Middle frontal gyrus (tissue), 1 donor: Measurements from ENCODE around the gene FLNB.

ENCODE experiments used
- DNase-seq: peaks from one replicate; pipeline ENCODE4 v3.0.0-alpha.2; 2015; ENCODE audit warnings: low spot score; ENCODE audit errors: extremely low spot score

Gene FLNB

DNA sequence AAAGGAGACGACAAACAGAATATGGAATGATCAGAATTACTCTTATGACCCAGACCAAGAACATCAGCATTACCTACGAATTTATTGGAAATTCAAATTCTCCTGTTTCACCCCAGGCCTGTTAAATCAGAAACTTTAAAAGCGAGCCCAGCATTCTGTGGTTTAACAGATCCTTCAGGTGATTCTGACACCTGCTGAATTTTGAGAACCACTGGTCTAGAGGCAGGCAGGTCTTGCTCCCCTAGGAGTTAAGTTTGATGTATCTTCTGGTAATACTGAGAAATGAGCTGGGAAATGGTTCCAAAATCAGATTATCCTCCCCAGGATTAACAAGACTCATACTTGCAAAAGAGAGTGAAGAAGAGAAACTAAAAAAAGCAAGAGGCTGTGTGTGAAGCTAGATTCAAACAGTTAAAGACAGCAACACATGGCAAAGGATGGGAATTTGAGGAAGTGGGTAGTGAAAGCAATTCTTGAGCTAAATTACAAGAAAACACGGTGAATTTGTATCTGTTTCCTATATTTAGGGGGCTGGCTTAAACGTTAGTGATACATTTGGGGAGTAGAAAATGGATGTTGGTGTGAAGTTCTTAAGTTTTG lies 66.0 kb downstream of the FLNB start:
- no peak for DNase-seq

DNA sequence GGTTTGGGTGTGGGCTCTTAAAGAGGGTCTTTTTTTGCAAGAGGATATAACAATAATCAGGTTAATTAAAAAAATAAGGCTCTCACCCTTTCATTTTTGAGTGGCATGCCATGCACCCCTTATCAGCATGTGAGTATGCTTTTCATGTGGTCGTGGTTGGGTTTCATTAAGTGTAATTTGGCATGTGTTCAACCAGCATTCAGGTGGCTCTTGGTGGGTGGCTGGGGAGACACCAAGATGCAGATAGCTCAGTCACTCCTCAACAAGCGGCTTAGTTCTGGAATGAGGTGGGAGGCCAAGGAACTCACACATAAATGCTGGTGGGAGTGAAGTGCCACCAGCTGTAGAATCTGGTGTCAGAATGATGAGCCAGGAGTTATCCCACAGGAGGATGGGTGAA lies 66.8 kb downstream of the FLNB start:
- no peak for DNase-seq

DNA sequence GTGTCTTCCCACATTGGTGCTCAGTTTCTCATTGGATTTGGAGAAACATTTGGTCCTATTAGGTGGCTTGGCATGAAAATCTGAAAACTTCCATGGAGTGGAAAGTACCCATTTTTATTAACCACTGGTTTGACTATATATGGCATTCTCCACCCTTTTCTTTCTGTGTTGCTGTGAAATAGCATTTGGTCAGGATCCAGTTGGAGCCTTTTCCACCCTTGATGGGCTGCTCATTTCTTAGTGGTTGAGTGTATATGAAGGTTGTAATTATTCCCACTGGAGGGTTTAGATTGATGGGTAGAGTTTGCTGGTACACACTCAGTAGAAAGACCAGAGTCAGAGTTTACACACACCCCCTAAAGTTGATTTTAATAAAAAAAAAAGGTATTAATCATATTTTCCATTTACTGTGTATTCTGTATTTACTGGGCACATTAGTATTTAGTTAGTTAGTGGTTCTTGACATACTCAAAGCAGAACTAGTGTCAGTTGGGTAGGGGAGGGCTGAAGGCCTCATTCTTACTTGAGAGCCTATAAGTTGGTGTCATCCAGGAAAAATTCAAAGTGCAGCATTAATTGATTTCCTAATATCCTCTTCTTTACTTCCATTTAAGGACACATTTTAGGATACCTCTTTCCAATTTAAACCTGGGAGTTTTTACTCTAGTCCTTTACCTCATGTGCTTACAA lies 69.5 kb downstream of the FLNB start:
- DNase-seq, result no peak

DNA sequence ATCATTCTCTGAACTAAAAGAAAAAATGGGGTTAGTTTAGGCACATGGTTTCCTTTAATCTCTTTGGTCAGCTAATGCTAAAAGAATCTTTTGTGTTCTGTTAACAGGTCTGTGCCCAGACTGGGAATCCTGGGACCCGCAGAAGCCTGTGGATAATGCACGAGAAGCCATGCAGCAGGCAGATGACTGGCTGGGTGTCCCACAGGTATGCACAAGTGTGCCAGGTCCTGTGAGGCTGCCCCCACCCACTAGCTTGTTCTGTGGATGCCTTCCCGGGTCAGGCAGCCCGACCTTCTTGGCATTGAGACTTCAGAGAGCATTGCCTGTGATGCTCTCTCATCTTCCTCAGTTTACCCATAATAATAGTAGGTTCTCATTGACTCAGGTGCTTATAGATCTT lies 70.4 kb downstream of the FLNB start:
- no peak for DNase-seq

DNA sequence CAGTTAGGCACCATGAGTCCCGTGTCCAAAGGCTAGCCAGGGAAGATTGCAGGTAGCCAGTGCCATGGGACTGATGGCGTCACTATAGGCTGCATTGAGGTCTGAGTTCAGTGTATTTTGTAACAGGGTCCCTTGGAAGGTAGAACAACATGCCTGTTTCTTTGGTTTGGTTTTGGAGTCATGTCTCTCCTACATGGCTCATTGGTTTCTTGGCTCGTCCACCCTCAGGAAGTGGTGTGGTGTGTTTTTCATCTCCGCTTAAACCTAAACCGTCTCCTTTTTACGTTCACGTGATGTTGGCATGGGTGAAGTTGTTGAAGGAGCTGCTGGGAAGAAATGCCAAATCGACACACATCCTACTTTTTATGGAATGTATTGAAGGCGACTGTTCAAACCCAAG lies 71.6 kb downstream of the FLNB start:
- no peak for DNase-seq

DNA sequence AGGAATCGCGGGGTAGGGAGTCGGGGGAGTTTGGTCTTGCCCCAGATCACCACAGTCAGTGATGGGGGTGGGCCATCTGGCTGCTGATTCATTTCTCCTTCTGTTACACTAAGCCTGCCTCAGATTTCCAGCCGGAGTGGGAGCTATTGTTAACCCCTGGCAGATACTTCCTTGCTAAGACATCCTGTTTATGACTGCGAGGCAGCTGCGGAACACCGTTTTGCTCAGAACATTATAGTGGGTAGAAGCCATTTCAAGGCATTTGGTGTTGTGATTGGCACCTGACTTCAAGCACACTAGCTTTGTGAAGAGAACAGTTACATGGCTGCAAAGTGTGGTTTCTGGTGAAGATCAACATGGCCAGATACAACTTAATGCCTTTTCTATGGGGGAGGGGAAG lies 73.8 kb downstream of the FLNB start:
- DNase-seq, result no peak

DNA sequence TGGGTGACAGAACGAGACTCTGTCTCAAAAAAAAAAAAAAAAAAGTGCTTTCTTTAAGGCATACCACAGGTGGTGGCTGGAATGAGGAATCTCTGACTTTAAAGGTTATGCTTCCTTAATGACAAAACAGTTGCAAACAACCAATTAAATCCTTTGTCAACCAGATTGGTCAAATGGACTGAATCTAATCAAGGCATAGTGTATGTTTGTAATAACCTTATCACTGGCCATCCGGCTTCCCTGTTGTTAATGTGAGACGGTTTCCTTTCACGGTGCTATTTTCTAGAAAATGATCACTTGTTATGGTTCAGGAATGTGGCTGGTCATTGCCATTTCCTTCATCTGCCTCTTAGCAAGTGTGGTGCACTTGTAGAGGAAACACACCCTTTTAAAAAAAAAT lies 75.9 kb downstream of the FLNB start:
- no peak for DNase-seq

DNA sequence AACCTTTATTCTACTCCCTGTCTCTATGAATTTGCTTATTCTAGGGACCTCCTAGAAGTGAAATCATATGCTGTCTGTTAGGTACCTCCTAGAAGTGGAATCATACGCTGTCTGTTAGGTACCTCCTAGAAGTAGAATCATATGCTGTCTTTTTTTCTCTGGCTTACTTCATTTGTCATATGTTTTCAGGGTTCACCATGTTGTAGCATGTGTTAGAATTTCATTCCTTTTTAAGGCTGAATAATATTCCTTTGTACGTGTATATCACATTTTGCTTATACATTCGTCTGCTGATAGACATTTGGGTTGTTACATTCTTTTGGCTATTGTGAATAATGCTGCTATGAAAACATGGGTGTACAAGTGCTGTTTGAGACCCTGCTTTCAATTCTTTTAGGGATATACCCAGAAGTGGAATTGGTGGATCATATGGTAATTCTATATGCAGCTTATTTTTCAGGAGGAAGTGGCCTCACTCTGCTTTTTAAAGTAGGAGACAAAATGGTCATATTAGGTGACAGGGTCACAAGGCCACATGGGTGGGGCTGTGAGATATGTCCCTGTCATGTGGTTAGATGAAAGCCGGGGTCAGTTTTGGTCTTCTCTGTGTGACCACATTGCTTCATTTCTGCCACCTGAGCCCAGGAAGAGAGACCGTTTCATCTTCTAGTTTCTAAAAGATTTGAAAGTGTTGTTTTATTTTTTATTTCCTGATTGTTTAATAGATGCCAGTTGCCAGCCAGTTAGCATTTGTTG lies 76.7 kb downstream of the FLNB start:
- no peak for DNase-seq

DNA sequence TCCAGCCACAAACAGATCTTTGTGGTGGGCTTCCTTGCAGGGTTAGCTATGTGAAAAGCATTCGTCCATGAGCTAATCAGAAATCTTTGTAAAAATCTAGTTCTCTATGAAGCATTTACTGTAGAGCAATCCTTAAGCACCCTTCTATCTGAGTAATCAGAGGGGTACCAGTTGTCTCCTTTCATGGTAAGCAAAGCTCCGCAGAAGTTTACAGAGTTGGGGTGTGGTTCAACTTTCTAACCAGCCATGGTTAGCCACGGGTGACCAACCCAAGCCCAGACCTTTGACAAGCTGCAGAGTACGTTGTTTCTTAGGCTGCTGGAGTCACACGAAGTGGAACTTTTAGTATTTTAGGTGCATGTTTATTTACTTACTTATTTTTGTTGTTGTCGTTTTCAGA lies 77.4 kb downstream of the FLNB start:
- DNase-seq, result no peak

DNA sequence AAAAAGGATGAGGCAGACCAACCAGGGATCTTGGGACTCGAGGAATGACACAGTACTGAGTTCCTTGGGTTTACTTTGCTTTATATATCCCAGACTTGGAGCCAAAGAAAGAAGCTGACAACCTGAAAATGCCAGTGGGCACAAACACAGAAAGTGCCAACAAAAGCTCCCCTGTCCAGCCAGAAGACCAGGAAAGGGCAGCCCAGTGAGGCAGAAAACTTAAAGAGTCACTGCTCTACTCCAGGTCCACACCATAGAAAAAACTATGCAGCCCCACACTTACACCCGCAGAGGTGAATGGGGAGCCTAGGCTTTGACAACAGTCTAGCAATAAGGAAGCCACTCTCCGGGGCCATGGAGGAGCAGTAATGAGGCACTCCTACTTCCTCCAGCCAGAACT lies 80.3 kb downstream of the FLNB start:
- no peak for DNase-seq

DNA sequence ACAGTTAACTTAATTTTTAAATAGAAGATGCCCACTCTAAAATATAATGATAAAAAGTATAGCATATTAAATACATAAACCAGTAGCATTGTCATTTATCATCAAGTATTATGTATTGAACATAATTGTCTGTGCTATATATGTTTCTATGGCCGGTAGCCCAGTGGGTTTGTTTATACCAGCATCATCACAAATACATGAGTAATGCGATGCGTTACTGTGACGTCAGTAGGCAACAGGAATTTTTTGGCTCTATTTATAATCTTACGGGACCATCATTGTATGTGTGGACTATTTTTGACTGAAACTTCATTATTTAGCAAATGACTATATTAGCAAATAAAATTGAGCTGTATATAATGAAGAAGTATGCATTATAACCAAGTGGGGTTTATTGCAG lies 82.1 kb downstream of the FLNB start:
- no peak for DNase-seq

DNA sequence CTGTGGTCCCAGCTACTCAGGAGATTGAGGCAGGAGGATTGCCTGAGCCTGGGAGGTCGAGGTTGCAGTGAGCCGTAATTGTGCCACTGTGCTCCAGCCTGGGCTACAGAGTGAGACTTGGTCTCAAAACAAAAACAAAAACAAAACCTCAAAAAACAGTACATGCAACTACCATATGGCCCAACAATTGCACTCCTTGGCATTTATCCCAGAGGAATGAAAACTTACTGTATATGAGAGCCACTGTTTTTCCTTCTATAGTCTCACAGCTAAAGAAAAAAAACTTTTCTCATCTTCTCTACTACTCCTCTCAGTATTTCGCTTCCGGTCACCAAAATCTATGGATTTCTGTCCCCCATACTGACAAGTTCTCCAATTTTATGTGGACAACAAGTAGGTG lies 84.3 kb downstream of the FLNB start:
- no peak for DNase-seq

DNA sequence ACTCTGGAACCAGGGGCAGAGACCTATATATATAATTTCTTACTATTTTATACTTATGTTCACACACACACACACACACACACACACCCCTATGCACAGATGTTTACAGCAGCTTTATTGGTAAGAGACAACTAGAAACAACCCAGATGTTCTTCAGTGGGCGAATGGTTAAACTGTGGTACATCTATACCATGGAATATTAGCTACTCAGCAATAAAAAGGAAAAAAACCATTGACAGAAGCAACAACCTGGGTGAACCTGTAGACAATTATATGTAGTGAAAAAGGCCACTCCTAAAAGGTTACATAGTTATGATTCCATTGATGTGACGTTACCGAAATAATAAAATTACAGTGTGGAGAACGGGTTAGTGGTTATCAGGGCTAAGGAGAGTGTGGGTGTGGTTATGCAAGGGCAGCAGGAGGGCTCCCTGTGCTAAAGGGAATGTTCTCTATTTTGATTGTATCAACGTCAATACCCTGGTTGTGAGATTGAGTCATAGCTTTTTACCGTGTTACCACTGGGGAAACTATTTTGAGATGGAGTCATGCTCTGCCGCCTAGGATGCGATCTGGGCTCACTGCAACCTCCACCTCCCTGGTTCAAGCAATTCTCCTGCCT lies 85.5 kb downstream of the FLNB start:
- no peak for DNase-seq

DNA sequence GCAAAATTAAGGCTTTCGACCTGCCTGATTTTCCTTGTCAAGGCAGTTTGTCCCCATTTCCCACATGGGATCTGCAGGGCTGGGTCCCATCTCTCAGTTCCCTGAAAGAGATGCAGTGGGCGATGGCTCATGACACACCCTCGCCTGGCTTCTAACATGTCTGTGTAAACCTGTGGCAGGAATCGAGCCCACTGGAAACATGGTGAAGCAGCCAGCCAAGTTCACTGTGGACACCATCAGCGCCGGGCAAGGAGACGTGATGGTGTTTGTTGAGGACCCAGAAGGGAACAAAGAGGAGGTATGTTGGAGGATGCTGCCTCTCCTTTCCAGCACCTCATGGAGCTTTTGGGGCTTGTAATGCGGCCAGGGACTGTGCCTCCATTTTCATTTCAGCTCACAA lies 86.4 kb downstream of the FLNB start:
- no peak for DNase-seq

DNA sequence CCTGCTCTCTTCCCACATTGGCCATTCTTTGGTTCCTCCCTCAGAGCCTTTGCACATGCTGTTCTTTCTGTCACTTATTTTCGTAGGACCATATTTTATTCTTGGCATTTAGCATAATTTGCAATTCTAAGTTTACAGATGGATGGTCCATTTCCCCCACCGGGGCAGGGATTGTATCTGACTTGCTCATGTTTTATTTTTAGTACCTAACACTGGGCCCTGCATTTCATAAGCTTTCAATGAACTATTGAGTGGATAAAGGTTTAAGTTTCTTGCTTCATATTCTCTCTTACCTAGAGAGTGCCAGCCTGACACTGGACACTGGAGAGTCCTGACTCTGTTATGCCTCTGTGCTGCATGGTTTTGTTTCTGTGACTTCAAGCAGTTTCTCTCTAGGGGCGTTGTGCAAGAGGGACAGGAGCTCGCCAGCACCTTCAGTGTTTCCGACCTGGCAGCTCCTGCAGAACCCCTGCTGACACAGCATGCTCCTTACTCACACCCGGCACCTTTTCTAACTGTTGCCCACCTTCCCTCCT lies 87.4 kb downstream of the FLNB start:
- DNase-seq, result no peak

DNA sequence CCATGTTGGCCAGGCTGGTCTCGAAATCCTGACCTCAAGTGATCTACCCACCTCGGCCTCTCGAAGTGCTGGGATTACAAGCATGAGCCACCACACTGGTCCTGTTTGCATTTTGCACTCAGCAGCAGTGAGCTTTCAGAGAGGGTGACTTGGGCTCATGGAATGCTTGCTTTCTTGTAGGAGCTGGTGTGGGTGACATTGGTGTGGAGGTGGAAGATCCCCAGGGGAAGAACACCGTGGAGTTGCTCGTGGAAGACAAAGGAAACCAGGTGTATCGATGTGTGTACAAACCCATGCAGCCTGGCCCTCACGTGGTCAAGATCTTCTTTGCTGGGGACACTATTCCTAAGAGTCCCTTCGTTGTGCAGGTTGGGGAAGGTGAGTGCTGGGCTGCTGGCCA lies 90.3 kb downstream of the FLNB start:
- DNase-seq, result no peak

DNA sequence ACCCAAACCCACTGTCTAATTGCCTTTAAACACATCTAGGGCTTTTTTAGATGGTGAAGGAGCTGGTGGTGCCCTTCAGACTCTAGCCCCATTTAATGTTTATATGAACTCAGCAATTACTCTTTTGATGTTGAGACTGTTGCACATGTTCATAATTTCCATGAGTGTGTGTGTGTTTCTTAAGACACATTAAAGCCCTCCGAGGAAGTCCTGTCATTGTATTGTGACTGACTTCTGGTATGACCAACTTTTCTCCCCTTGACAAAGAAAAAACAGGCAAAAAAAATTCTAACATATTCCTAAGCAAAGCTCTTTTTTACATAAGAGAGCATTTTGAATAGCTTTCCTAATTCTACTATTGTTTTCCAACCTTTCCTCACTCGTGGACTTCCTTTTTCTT lies 91.6 kb downstream of the FLNB start:
- no peak for DNase-seq

DNA sequence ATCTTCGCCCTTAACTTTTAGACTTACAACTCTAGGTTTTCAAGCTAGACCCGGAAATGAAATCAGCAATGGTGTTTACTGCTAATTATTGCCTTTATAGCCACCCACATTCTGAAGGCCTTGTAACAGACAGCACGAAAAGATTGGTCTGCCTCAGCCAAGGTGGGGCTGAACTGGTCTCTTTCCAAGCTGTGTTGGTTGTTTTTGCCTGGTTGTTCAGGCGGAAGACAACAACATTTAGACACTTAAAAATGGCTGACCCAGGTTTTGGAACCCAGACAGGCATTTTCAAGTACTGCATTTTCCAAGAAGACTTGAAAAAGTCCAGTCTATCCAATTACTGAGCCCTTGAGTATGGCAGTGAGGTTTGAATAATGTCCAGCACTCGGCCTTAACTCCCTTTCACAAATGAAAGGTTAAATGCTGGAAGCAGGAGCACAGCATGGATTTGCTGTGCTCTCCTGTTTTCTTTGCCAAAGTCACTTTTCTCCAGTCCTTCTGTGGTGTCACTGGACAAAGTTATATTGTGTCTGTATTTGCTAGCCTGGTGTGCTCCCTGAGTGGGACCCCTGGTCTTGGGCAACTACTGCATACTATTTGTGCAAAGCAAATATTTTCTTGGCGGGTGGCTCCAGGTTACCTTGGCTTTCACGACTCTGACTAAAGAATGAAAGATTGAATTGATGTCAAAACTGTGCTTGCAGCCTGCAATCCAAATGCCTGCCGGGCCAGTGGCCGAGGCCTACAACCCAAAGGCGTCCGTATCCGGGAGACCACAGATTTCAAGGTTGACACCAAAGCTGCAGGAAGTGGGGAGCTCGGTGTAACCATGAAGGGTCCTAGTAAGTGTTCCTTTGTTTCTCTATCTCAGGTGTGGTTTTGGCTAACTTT lies 93.5 kb downstream of the FLNB start:
- no peak for DNase-seq

DNA sequence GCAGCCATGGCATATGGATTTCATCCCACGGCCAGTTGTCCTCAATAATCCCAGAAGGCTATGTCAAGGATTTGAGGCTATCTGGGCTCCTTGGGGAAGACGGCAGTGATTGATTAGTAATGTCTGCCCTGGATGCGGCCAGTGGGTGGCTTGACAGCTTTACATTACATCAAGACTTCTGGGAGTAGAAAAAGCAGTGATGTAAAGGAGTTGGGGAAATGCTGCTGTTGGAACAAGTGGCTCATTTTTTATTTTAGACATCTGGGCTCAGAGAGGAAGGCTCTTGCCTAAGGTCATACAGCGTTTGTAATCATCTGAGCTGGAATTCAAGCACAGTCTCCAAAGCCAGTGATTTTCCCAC lies 94.1 kb downstream of the FLNB start:
- no peak for DNase-seq

DNA sequence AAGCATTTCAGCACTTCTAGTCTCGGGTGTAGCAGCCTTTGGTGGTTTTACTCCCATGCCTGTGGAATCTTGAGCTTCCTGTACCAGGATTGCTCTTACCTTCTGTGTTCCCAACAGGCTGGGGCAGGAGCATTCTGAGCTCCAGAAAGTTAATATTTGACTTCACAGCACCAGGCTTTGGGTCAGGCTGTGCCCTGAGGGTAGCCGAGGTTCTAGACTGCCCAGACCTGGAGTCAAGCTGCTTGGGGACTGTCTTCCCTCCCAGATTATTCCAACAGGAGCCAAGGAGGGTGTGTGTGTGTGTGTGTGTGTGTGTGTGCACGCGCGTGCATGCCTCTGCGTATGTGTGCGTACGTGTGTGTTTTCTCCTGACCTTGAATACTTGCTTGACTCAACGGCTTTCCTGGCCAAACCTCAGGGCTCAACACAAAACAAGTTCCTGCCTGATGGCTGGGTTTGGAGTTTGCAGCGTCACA lies 94.8 kb downstream of the FLNB start:
- no peak for DNase-seq

DNA sequence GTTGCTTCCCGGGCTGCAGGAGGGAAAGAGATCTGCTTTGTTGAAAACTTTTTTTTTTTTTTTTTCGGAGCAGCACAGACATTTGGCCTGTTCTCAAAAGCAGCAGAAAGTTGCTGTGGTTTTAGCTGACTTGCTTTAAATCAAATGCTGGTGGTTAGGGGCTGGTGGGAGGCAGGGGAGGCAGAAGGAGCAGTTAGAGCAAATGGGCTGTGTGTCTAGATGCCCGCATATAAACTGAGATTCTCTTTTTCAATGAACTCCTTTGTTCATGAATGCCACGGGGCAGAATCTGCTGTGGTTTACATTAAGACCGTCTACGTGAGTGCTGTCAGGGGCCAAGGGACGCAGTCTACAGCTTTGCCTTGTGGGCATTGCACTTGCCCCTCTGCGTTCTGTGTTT lies 95.9 kb downstream of the FLNB start:
- no peak for DNase-seq
